BE2C (cell line): ENCODE data around the gene ATP6V1A.

Experiments used
- DNase-seq: peaks from one replicate; pipeline ENCODE4 v3.0.0-alpha.2; 2020
- H3K27me3 ChIP-seq: fragments of 250-450 bp; sonication (Bioruptor Pico); 2 replicates; pipeline ENCODE4 v1.5.1; 2020; ENCODE audit warnings: mild to moderate bottlenecking
- H3K36me3 ChIP-seq: fragments of 250-450 bp; sonication (Bioruptor Pico); 2 replicates; pipeline ENCODE4 v1.5.1; 2020; ENCODE audit warnings: mild to moderate bottlenecking
- H3K4me1 ChIP-seq: fragments of 250-450 bp; sonication (Bioruptor Pico); 2 replicates; pipeline ENCODE4 v1.5.1; 2020
- H3K4me3 ChIP-seq: 2 replicates; pipeline ENCODE4 v1.5.1; 2011; ENCODE audit warnings: low read depth, low read length
- H3K9me3 ChIP-seq: fragments of 250-450 bp; sonication (Bioruptor Pico); 2 replicates; pipeline ENCODE4 v1.5.1; 2020
- TF ChIP-seq, protein P1 (sequence below): IDR thresholded peaks from 2 replicates; pipeline ENCODE4 v1.5.1; 2012; ENCODE audit warnings: mild to moderate bottlenecking, low read depth, low read length

The ATP6V1A gene

DNA sequence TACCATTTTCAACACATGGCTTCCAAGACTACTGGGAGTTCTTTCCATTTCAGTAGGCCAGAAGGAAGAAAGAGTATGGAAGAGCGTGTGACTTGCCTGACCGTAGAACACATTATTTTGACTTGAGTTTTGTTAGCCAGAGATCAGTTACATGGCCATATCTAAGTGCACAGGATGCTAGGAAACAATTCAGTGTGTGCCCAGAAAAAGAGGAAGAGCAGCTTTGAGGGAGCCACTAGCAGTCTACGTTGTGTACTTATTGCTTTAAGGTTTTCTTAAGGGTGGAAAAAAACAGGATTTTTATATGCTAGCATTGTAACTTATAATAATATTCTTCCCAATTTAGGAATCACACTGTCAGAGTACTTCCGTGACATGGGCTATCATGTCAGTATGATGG, 47.7 kb downstream of the ATP6V1A start:
- DNase-seq = no peak

DNA sequence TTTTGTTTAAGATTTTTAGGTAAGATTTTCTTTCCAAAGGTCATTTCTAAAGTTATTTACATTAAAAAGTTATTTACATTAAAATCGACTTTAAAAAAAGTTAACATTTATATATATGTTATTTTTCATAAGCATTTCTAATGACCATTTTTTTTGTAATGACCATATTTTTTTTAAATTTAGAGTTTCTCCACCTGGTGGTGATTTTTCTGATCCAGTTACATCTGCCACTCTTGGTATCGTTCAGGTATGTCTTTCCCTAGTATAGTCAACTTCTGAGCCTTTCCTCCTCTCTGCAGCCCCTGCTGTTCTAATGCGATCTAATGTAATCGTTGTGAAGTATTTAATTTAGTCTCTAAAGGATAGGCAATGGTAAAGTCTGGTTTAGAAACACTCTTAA, 48.9 kb downstream of the ATP6V1A start:
- no peak overlapping the region for H3K4me3 ChIP-seq
- DNase-seq = no peak
- H3K36me3 ChIP-seq = peaks cover 23% of the 10 kb centered on the region
- no peaks in the 10 kb centered on the region for H3K9me3 ChIP-seq
- no peaks in the 10 kb centered on the region for H3K4me1 ChIP-seq
- H3K27me3 ChIP-seq = no peaks in the 10 kb centered on the region
- TF ChIP-seq, protein P1, sequence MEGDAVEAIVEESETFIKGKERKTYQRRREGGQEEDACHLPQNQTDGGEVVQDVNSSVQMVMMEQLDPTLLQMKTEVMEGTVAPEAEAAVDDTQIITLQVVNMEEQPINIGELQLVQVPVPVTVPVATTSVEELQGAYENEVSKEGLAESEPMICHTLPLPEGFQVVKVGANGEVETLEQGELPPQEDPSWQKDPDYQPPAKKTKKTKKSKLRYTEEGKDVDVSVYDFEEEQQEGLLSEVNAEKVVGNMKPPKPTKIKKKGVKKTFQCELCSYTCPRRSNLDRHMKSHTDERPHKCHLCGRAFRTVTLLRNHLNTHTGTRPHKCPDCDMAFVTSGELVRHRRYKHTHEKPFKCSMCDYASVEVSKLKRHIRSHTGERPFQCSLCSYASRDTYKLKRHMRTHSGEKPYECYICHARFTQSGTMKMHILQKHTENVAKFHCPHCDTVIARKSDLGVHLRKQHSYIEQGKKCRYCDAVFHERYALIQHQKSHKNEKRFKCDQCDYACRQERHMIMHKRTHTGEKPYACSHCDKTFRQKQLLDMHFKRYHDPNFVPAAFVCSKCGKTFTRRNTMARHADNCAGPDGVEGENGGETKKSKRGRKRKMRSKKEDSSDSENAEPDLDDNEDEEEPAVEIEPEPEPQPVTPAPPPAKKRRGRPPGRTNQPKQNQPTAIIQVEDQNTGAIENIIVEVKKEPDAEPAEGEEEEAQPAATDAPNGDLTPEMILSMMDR = no peak

More for the DNA sequence above, 47.7 kb downstream of the ATP6V1A start:
- Histone ChIP-seq H3K27me3 (no peaks in the 10 kb centered on the region), H3K4me3 (no peak overlapping the region), H3K36me3 (peaks cover 22% of the 10 kb centered on the region), H3K9me3 (no peaks in the 10 kb centered on the region), H3K4me1 (no peaks in the 10 kb centered on the region)
- TF ChIP-seq, protein P1 = no peak

- no peak overlapping the region for H3K4me3 ChIP-seq
- no peaks in the 10 kb centered on the region for H3K9me3 ChIP-seq
- peaks cover 25% of the 10 kb centered on the region for H3K36me3 ChIP-seq
- no peaks in the 10 kb centered on the region for H3K27me3 ChIP-seq
- H3K4me1 ChIP-seq = no peaks in the 10 kb centered on the region
- DNase-seq = no peak
- TF ChIP-seq, protein P1 = no peak
Observed at GRCh38 chr3:113802795-113803455, 56.1 kb downstream of the ATP6V1A start.

DNA sequence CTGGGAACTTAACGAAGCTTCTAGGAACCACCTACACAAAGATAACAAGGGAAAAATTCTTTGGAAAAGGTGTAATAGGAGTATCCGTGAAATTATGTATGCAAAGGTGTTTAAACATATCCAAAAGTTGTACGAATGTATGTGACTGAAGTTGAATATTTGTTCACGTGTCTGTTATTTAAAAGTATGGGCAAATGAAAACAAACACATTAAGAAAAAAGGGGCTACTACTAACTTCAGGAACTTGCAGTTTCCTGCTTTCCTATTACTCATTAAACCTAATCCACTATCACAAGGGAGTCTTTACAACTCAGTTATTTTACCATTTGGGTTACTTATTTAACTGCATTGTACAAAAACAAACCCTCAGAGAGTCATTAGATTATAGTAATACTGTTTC, 57.8 kb downstream of the ATP6V1A start:
- no peaks in the 10 kb centered on the region for H3K4me1 ChIP-seq
- TF ChIP-seq, protein P1 = no peak
- H3K36me3 ChIP-seq = peaks cover 14% of the 10 kb centered on the region
- no peak for DNase-seq
- no peaks in the 10 kb centered on the region for H3K27me3 ChIP-seq
- no peak overlapping the region for H3K4me3 ChIP-seq
- H3K9me3 ChIP-seq = no peaks in the 10 kb centered on the region

DNA sequence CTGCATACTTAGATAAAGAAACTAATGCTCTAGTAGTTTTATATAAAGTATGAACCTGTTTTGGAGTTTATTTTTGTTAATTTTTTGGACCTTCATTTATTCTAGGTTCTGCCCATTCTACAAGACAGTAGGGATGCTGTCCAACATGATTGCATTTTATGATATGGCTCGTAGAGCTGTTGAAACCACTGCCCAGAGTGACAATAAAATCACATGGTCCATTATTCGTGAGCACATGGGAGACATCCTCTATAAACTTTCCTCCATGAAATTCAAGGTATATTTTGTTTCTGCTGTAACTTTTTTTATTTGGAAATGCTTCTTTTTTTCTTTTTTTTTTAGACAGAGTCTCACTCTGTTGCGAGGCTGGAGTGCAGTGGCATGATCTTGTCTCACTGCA, 58.4 kb downstream of the ATP6V1A start:
- Histone ChIP-seq H3K4me1 (no peaks in the 10 kb centered on the region), H3K9me3 (no peaks in the 10 kb centered on the region), H3K4me3 (no peak overlapping the region), H3K27me3 (no peaks in the 10 kb centered on the region), H3K36me3 (peaks cover 14% of the 10 kb centered on the region)
- no peak for DNase-seq
- TF ChIP-seq, protein P1 = no peak

GRCh38 chr3:113812854-113813253, 66.0 kb downstream of the ATP6V1A start:
- Histone ChIP-seq H3K4me1 (no peaks in the 10 kb centered on the region), H3K27me3 (no peaks in the 10 kb centered on the region), H3K36me3 (no peaks in the 10 kb centered on the region; the same call in 1 of the 2 replicates), H3K9me3 (no peaks in the 10 kb centered on the region), H3K4me3 (no peak overlapping the region)
- TF ChIP-seq, protein P1 = no peak
- DNase-seq = no peak
